Endodermal cell (in vitro differentiated cells): ENCODE data around the gene GPHN. TPM values are rescaled to one million over a fixed set of nuclear protein-coding genes. Genes with fewer than 3 reads are reported as not detected.

Source experiments
- DNase-seq: peaks from one replicate; pipeline ENCODE4 v3.0.0-alpha.2; 2017
- H3K27ac ChIP-seq: 2 replicates; pipeline ENCODE4 v1.5.1; 2013; ENCODE audit warnings: mild to moderate bottlenecking, low read depth, low read length, moderate library complexity
- H3K27me3 ChIP-seq: 2 replicates; pipeline ENCODE4 v1.6.1; 2013; ENCODE audit warnings: mild to moderate bottlenecking, low read length, moderate library complexity; ENCODE audit not compliant: insufficient read depth, control insufficient read depth, poor library complexity, severe bottlenecking
- H3K36me3 ChIP-seq: 2 replicates; pipeline ENCODE4 v1.7.0; 2013; ENCODE audit warnings: mild to moderate bottlenecking, low read length, moderate library complexity; ENCODE audit not compliant: control insufficient read depth, insufficient read depth
- H3K4me1 ChIP-seq: one replicate; pipeline ENCODE4 v1.7.0; 2013; ENCODE audit warnings: low read length; ENCODE audit not compliant: control insufficient read depth, insufficient read depth
- H3K4me3 ChIP-seq: 2 replicates; pipeline ENCODE4 v1.5.1; 2013; ENCODE audit warnings: mild to moderate bottlenecking, low read length, moderate library complexity
- H3K9ac ChIP-seq: 2 replicates; pipeline ENCODE4 v1.6.1; 2013; ENCODE audit warnings: mild to moderate bottlenecking, low read length, moderate library complexity; ENCODE audit not compliant: poor library complexity, severe bottlenecking; ENCODE audit errors: extremely low read depth
- H3K9me3 ChIP-seq: 2 replicates; pipeline ENCODE4 v1.6.1; 2013; ENCODE audit warnings: mild to moderate bottlenecking, low read length, moderate library complexity; ENCODE audit not compliant: control insufficient read depth
- H3K27ac Mint-ChIP-seq: 2 replicates; pipeline ENCODE4 v1.8.0; 2020; ENCODE audit warnings: mixed read lengths
- H3K27me3 Mint-ChIP-seq: 2 replicates; pipeline ENCODE4 v1.8.0; 2021; ENCODE audit warnings: mild to moderate bottlenecking, mixed read lengths; ENCODE audit not compliant: insufficient read depth
- H3K36me3 Mint-ChIP-seq: 2 replicates; pipeline ENCODE4 v1.8.0; 2020; ENCODE audit warnings: low read depth, mixed read lengths
- H3K4me1 Mint-ChIP-seq: 2 replicates; pipeline ENCODE4 v1.8.0; 2020; ENCODE audit warnings: mixed read lengths
- H3K4me3 Mint-ChIP-seq: 2 replicates; pipeline ENCODE4 v1.8.0; 2020; ENCODE audit warnings: mild to moderate bottlenecking, moderate library complexity, mixed read lengths
- H3K9me3 Mint-ChIP-seq: 2 replicates; pipeline ENCODE4 v1.8.0; 2020; ENCODE audit warnings: mild to moderate bottlenecking, mixed read lengths
- CTCF ChIP-seq: fragments of 200-600 bp; sonication (generic); conservative IDR thresholded peaks from 2 replicates; pipeline ENCODE4 v1.5.0; 2021; ENCODE audit warnings: antibody characterized with exemption, mild to moderate bottlenecking
- WGBS, 2 experiments: methylation state at CpG; one replicate each; pipeline versions ENCODE4 v1.1.5 to v1.1.7; 2013; ENCODE audit warnings: missing lambda C conversion rate in 2 of 2, mixed read lengths in 1 of 2; ENCODE audit not compliant: insufficient coverage in 1 of 2, insufficient read length in 1 of 2; 5-methylcytosine and 5-hydroxymethylcytosine counted together
- total RNA-seq, 2 donors: library from RNA; stranded (reverse); fragmentation: NEBNext Ultra II Directional in 1 of 2; extraction: Animal tissue kit (Norgen Biotek cat#: 25700) in 1 of 2; gene quantifications; 2 replicates in 1 of 2; 3 replicates in 1 of 2; pipeline ENCODE4 v1.2.1, GENCODE V29; 2021

The GPHN gene
- total RNA-seq, 2 donors from 2014 or later = 12.4 to 15.0 TPM

- no peaks in the 10 kb centered on the region for H3K4me1 ChIP-seq
- no peak for TF ChIP-seq CTCF
- no peaks in the 10 kb centered on the region for H3K36me3 Mint-ChIP-seq
- no peaks in the 10 kb centered on the region for H3K36me3 ChIP-seq
- no peaks in the 10 kb centered on the region for H3K9me3 Mint-ChIP-seq
- no peak overlapping the region for H3K4me3 Mint-ChIP-seq
- H3K27ac ChIP-seq = no peak overlapping the region
- no peaks in the 10 kb centered on the region for H3K27me3 Mint-ChIP-seq
- no peak for DNase-seq
- H3K9ac ChIP-seq = no peak overlapping the region
- H3K27ac Mint-ChIP-seq = no peak overlapping the region
- no peaks in the 10 kb centered on the region for H3K9me3 ChIP-seq
- H3K4me3 ChIP-seq = no peak overlapping the region
- no peaks in the 10 kb centered on the region for H3K4me1 Mint-ChIP-seq
- no peaks in the 10 kb centered on the region for H3K27me3 ChIP-seq
Observed at GRCh38 chr14:66974397-66975025, 466.6 kb downstream of the GPHN start.

GRCh38 chr14:66975251-66975650 is 467.3 kb downstream of the GPHN start:
- WGBS, 2 experiments = 67 to 93% methylated on average over 1 to 2 of the region's 2 CpGs
- Histone ChIP-seq H3K36me3 (no peaks in the 10 kb centered on the region), H3K9me3 (no peaks in the 10 kb centered on the region), H3K27me3 (no peaks in the 10 kb centered on the region), H3K4me1 (no peaks in the 10 kb centered on the region), H3K9ac (no peak overlapping the region), H3K27ac (no peak overlapping the region), H3K4me3 (no peak overlapping the region)
- Mint-ChIP-seq H3K9me3 (no peaks in the 10 kb centered on the region), H3K36me3 (no peaks in the 10 kb centered on the region), H3K27ac (no peak overlapping the region), H3K4me3 (no peak overlapping the region), H3K4me1 (no peaks in the 10 kb centered on the region), H3K27me3 (no peaks in the 10 kb centered on the region)
- DNase-seq = no peak
- no peak for TF ChIP-seq CTCF

- WGBS, 2 experiments = 88 to 96% methylated on average over 3 of the region's 3 CpGs
- DNase-seq = no peak
- no peak overlapping the region for H3K9ac ChIP-seq
- no peak overlapping the region for H3K27ac Mint-ChIP-seq
- TF ChIP-seq CTCF = no peak
- H3K27me3 ChIP-seq = no peaks in the 10 kb centered on the region
- H3K36me3 ChIP-seq = no peaks in the 10 kb centered on the region
- H3K4me1 ChIP-seq = no peaks in the 10 kb centered on the region
- no peaks in the 10 kb centered on the region for H3K9me3 ChIP-seq
- no peak overlapping the region for H3K27ac ChIP-seq
- no peaks in the 10 kb centered on the region for H3K27me3 Mint-ChIP-seq
- H3K4me3 Mint-ChIP-seq = no peak overlapping the region
- no peaks in the 10 kb centered on the region for H3K4me1 Mint-ChIP-seq
- H3K36me3 Mint-ChIP-seq = no peaks in the 10 kb centered on the region
- H3K9me3 Mint-ChIP-seq = no peaks in the 10 kb centered on the region
- no peak overlapping the region for H3K4me3 ChIP-seq
Observed at GRCh38 chr14:66979101-66979974, 471.4 kb downstream of the GPHN start.
